Activated CD8-positive, alpha-beta T cell treated with anti-CD3 and anti-CD28 coated beads for 36 hours (primary cell): ENCODE results near the gene MRPL4. TPM values are rescaled to one million over a fixed set of nuclear protein-coding genes. Genes with fewer than 3 reads are reported as not detected.
"Not testable (repeated sequence)": the region's sequence is repeated elsewhere in the genome, so short reads cannot be mapped to it uniquely, and the experiment has no call there.

Source experiments
- ATAC-seq: fragments of 200-7000 bp; cut with Tn5 transposase; one replicate; pipeline ENCODE4 v1.10.0; 2021; ENCODE audit warnings: mild to moderate bottlenecking, moderate library complexity
- CTCF ChIA-PET: fragments of 350-600 bp; sonication (Branson Sonifier 250); formaldehyde crosslinking; loops from one replicate; lab custom pipeline; 2021; ENCODE audit warnings: antibody characterized with exemption; lab: Charles Lee
- POLR2A ChIA-PET: fragments of 350-600 bp; sonication (Branson Sonifier 250); formaldehyde crosslinking; loops from one replicate; lab custom pipeline; 2021; ENCODE audit warnings: antibody characterized with exemption; lab: Charles Lee
- DNase-seq: peaks from one replicate; pipeline ENCODE4 v3.0.0-alpha.2; 2020
- H3K27ac Mint-ChIP-seq: one replicate; pipeline ENCODE4 v1.8.0; 2021; ENCODE audit warnings: mild to moderate bottlenecking, mixed read lengths
- H3K27me3 Mint-ChIP-seq: one replicate; pipeline ENCODE4 v1.8.0; 2021; ENCODE audit warnings: mixed read lengths
- H3K36me3 Mint-ChIP-seq: one replicate; pipeline ENCODE4 v1.8.0; 2021; ENCODE audit warnings: low read depth, mixed read lengths
- H3K4me1 Mint-ChIP-seq: one replicate; pipeline ENCODE4 v1.8.0; 2021; ENCODE audit warnings: low read depth, mixed read lengths
- H3K4me3 Mint-ChIP-seq: one replicate; pipeline ENCODE4 v1.8.0; 2021; ENCODE audit warnings: mild to moderate bottlenecking, moderate library complexity, mixed read lengths
- H3K9me3 Mint-ChIP-seq: one replicate; pipeline ENCODE4 v1.8.0; 2021; ENCODE audit warnings: mixed read lengths
- intact Hi-C: fragments of 100-400 bp; cut with micrococcal nuclease; formaldehyde crosslinking; loops from one replicate; pipeline ENCODE4 v1.10.0; 2022
- total RNA-seq, 2 experiments: library from RNA; stranded (reverse); gene quantifications; one replicate each; pipeline ENCODE4 v1.2.3, GENCODE V29; 2021
- TF ChIP-seq, protein P1 (sequence below): fragments of 200-600 bp; IDR thresholded peaks from one replicate; pipeline ENCODE4 v1.8.0; 2022; ENCODE audit warnings: antibody characterized with exemption, mild to moderate bottlenecking

MRPL4 gene
- total RNA-seq, 2 experiments from 2014 or later, result 151 to 153 TPM

DNA sequence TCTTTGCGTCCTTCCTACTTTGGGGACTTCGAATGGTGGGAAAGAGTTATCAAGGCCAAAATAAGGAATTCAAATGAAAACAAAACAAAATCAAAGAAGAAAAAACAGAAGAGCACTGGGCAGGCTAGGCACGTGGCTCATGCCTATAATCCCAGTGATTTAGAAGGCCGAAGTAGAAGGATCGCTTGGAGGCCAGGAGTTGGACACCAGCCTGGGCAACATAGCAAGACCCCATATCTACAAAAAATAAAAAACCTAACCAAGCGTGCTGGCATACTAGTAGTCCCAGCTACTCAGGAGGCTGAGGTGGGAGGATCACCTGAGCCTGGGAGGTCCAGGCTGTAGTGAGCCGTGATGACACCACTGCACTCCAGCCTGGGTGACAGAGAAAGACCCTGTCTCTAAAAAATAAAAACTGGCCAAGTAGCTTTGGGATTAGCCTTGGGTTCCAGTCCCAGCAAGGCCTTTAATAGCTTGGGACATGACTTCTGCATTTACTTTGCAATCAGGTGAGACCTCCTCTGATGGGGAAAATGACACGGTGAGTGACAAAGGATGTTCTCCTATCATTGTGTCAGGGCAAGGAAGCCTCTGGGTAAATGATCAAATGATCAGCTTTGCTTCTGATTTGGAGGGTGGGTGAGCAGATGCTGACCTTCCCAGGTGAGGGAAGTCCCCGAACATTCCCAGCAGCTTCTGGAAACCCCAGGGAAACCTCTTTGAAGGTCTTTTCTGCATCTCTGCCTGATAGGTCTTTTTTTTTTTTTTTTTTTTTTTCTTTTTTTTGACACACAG lies 26.0 kb downstream of the MRPL4 start:
- H3K27ac Mint-ChIP-seq, result no peak overlapping the region
- CTCF ChIA-PET, result interaction anchor here (0.8 to 4.4 kb wide), 3 partner anchors 8 to 111 kb away, joined by 3 to 24 read pairs (median 4); no protein-coding TSS in a partner anchor
- H3K4me3 Mint-ChIP-seq, result no peak overlapping the region
- intact Hi-C loops, result no loop called here
- no peaks in the 10 kb centered on the region for H3K9me3 Mint-ChIP-seq
- ATAC-seq (no peak), DNase-seq (no peak)
- peaks cover 46% of the 10 kb centered on the region for H3K36me3 Mint-ChIP-seq
- H3K27me3 Mint-ChIP-seq, result no peaks in the 10 kb centered on the region
- H3K4me1 Mint-ChIP-seq, result peaks cover 24% of the 10 kb centered on the region
- POLR2A ChIA-PET, result interaction anchor here (1.4 to 3.0 kb wide), 3 partner anchors 8 to 18 kb away, joined by 7 to 23 read pairs (median 22); partner anchors contain the start of genes ICAM1, ICAM4 and ICAM5
- TF ChIP-seq, protein P1, sequence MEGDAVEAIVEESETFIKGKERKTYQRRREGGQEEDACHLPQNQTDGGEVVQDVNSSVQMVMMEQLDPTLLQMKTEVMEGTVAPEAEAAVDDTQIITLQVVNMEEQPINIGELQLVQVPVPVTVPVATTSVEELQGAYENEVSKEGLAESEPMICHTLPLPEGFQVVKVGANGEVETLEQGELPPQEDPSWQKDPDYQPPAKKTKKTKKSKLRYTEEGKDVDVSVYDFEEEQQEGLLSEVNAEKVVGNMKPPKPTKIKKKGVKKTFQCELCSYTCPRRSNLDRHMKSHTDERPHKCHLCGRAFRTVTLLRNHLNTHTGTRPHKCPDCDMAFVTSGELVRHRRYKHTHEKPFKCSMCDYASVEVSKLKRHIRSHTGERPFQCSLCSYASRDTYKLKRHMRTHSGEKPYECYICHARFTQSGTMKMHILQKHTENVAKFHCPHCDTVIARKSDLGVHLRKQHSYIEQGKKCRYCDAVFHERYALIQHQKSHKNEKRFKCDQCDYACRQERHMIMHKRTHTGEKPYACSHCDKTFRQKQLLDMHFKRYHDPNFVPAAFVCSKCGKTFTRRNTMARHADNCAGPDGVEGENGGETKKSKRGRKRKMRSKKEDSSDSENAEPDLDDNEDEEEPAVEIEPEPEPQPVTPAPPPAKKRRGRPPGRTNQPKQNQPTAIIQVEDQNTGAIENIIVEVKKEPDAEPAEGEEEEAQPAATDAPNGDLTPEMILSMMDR, result no peak

- POLR2A ChIA-PET, result interaction anchor here (2.5 to 3.0 kb wide), 2 partner anchors 8 to 10 kb away, joined by 22 to 23 read pairs; partner anchors contain the start of genes ICAM1, ICAM4 and ICAM5
- Mint-ChIP-seq H3K27ac (no peak overlapping the region), H3K27me3 (no peaks in the 10 kb centered on the region), H3K9me3 (no peaks in the 10 kb centered on the region), H3K4me3 (no peak overlapping the region), H3K36me3 (peaks cover 51% of the 10 kb centered on the region), H3K4me1 (peaks cover 22% of the 10 kb centered on the region)
- CTCF ChIA-PET, result interaction anchor here (0.8 to 4.4 kb wide), 2 partner anchors 9 to 110 kb away, joined by 4 to 24 read pairs; no protein-coding TSS in a partner anchor
- DNase-seq (no peak), ATAC-seq (no peak)
- TF ChIP-seq, protein P1, result no peak
- intact Hi-C loops, result no loop called here
These were observed 26.9 kb downstream of the MRPL4 start for GRCh38 chr19:10278935-10279334.

DNA sequence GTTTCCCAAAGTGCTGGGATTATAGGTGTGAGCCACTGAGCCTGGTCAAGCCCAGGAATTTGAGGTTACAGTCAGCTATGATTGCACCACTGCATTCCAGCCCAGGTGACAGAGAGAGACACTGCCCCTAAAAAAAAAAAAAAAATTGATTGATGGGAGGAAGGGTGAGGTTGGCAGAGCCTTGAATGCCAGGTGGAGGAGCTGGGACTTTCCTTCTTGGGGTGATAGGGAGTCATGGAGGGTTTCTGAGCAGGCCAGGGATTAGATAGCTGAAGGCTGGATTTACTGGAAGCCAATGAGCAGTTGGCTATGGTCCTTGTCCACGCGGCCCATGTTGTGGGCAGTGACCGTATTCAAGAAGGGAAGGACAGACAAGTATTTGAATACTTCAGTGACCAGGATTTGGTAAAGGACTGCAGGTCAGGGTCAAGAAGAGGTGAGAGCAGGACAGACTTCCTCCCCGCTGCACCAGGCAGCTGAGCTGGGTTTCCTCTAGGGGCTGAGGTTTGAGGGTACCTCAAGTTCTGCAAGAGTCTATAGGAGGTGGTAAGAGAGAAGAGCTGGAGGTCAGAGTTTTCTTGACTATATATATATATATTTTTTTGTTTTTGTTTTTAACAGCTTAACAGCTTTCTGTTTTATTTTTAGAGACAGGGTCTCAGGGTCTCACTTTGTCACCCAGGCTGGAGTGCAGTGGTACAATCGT lies 27.9 kb downstream of the MRPL4 start:
- H3K9me3 Mint-ChIP-seq, result no peaks in the 10 kb centered on the region
- H3K27ac Mint-ChIP-seq, result peak overlapping the region; percentile 34
- no peak for DNase-seq
- intact Hi-C loops, result no loop called here
- ChIA-PET CTCF (interaction anchor here (1.2 to 4.4 kb wide), 3 partner anchors 10 to 109 kb away, joined by 4 to 24 read pairs (median 21); partner anchors contain the start of gene ICAM1), POLR2A (interaction anchor here (0.7 to 3.0 kb wide), 6 partner anchors 9 to 109 kb away, joined by 3 to 23 read pairs (median 4); partner anchors contain the start of genes ICAM1, ICAM4 and ICAM5)
- no peak for ATAC-seq
- no peaks in the 10 kb centered on the region for H3K27me3 Mint-ChIP-seq
- peaks cover 16% of the 10 kb centered on the region for H3K4me1 Mint-ChIP-seq
- H3K4me3 Mint-ChIP-seq, result no peak overlapping the region
- H3K36me3 Mint-ChIP-seq, result peaks cover 52% of the 10 kb centered on the region
- TF ChIP-seq, protein P1, result no peak

- Mint-ChIP-seq H3K4me1 (peaks cover 35% of the 10 kb centered on the region), H3K36me3 (peaks cover 61% of the 10 kb centered on the region)
- H3K27me3 Mint-ChIP-seq, H3K27ac Mint-ChIP-seq, H3K9me3 Mint-ChIP-seq, ATAC-seq, DNase-seq, H3K4me3 Mint-ChIP-seq, intact Hi-C loops: not testable (repeated sequence)
- POLR2A ChIA-PET, result interaction anchor here (1.2 kb wide), 1 partner anchor 11 kb away, joined by 4 read pairs; the partner anchor contains the start of gene ICAM1
- CTCF ChIA-PET, result interaction anchor here (2.9 kb wide), 1 partner anchor 12 kb away, joined by 21 read pairs; the partner anchor contains the start of gene ICAM1
These were observed 30.0 kb downstream of the MRPL4 start for GRCh38 chr19:10282043-10282442.
